Activated effector memory CD4-positive, alpha-beta T cell treated with anti-CD3 and anti-CD28 coated beads, Interleukin-2, amount 50 U/mL, for 16 hours (primary cell): ENCODE data around the gene MAD1L1.

Experiments used
- DNase-seq: peaks from one replicate; pipeline ENCODE4 v3.0.0-alpha.2; 2020

The MAD1L1 gene

DNA sequence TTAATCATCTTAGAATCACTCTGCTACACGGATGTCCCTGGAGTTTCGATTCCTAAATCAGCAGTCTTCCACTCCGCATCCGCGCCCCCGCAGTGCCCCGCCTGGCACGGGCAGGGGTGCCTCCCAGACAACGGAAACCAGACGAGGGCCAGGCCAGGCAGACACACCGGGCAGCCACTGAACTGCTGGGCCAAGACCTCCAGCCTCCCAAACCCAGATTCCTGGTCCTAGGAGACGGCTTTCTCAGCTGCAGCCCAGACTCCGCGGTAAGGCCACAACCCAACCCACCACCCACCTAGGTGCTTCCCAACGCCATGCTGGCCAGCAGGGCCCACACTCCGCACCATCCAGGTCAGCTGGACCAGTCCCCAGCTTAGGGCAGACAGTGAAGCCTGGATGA lies 33.2 kb downstream of the MAD1L1 start:
- no peak for DNase-seq

DNA sequence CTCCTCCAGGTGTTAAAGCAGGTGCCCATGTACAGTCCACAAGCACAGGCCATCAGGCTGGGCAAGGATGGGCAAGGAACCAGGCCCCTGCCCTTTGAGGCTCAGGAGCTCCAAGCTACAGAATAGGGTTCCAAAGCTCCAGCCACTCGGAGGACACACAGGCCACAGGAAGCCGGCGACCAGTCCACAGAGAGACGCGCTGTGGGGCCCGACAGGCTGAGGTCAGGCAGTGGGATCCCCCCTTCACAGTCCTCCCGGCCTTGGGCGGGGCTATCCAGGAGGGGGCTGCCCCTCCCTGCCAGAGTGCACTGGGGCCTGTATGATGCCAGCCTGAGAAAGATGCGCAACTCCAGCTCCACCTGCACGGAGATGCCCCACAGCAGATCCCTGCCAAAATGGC lies 34.0 kb downstream of the MAD1L1 start:
- DNase-seq = no peak

DNA sequence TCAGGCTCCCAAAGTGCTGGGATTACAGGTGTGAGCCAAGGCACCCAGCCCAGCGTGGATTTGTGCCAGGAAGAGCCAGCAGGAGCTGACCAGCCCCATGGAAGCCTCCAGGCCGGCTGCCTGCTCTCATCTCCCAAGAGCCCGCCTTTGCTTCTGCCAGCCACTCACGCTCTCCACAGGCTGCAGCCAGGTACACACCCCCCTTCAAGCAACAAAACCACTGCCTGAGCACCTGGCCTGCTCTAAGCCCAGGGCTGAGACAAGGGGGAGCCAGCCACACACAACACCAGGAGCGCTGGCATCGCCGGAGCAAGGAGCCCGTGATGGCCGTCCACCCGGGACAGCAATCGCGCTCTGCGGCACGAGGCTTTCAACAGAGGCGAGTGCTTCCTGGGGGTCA lies 34.5 kb downstream of the MAD1L1 start:
- DNase-seq = no peak

DNA sequence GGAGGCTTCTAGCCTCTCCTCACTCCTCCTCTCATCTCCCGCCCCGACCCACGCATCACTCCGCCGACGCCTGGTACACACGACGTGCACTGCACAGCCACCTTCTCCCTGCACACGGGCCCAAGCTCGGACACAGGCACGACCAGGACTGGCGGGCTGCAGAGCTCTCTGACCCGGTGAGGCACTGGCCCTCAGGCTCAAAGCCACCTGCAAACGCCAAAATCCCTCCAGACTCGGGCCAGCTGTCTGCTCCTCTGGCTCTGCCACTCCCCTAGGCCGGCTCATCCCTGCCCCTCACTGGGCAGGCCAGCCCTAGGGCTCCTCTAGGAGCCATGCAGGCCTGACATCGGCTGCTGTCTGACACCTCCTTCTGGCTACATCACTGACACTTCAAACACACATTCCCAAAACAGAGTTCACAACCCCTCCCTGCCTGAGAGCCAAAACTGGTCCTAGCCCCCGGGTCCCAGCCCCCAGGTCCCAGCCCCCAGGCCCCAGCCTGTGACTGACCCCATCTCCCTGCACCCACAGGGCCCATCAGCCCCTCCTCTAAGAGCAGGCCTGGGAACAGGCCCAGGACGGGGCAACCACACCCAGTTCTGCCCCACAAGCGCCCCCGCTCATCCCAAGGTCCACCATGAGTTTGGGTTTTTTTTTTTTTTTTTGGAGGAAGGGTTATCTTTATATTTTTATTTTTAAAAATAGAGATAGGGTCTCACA lies 35.1 kb downstream of the MAD1L1 start:
- DNase-seq = no peak

DNA sequence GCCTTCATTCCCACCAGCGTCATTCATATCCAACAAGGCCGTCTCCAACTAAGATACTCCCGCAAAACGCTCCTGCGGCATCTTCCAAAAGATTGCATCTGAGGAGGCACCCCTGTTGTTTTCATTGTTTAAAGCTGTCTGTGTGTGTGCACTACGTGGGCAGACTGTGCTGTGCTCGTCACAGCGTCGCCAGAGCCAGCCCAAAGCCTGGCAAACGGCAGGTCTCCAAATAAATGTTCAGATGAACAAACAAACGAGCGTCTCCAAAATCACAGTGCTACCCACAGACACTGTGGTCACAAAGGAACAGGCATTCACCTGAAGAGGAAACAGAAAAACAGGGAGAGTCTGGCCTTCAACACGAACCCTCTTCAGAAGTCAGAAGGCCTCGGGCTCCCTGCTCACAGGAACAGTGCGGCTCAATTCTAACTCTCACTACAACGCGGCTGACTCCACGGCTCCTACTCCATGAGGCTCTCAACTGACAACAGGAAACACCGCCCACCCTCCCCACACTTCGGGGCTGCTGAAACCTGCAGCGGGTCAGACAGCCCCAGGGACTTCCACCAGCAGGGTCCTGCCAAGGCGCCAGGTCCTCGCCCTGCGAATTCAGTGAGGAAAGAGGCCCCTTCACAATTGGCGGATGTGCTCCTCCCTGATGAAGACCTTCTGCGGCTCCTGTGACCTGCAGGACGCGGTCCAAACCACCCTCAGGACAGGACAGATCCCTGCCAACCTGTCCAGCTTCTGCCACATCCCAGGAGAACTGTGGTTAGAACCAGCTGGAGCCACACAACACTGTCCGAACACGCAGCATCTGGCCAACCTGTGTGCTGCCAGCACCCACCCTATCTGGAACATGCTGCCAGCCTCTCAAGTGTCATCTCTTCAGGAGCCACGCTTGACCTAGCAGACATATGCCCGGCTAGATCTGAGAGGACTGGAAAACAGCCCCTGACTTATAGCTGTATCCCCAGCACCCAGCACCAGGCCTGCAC lies 36.1 kb downstream of the MAD1L1 start:
- DNase-seq = peak; percentile 55

DNA sequence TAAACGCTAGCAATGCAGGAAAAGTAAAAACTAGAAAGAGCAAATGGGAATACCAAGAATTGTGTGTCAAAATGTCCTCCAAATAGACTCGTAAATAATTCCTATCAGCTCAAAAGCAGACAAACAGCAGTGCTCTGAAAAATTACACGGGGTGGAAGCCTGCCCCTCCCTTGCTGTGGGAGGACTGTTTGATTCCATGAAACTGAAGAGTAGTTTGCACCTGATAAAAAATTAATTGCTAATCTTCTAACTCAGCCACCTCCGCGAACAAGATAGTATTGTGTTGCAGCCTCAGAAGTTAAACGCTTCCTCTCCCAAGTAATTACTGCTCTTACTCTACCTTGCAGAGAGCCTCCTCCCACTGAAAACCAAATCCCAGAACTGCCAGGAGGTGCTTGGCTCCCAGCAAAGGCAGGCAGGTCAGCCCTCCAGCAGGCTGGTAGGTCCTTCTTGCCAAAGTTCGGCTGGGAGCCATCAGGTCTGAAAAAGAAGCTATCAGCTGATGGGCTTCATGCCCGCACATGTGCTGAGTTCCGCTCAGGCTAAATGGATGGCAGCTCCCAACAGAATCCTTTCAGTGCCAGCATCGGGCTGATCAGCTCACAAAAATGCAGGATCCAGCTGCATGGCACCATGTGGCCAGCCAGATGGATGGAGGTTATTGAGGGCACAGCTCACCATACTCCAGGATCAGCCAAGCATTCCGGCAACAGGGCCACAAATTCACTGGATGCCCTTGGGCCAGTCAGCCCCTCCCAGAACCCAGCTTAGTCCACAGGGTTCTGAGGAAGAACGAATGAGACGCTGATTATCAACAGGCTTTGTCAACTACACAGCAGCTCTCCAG lies 37.1 kb downstream of the MAD1L1 start:
- DNase-seq = no peak

DNA sequence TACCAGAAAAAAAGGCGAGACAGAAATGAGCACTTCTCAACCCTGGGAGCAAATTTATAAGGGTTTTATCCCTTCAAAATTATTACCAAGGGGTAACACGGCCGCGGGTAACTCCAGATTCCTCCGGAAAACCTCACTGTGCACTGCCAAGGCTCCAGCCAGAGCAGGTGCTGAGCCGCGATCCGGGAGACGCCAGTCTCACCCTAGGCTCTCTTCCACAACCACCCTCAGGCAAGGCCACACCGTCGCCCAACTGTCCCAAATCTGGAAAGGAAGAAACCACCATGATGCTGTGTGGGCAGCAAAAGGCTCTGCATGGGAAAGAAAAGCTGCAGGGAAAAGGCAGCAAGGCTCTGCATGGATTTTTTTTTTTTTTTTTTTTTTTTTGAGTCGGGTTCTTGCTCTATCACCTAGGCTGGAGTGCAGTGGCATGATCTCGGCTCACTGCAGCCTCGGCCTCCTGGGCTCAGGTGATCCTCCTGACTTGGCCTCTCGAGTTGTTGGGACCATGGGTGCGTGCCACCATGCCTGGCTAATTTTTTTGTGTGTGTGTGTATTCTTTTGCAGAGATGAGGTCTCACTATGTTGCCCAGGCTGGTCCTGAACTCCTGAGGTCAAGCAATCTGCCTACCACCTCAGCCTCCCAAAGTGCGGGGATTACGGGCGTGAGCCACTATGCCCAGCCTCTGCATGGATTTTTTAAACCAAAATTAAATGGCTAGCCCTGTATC lies 39.0 kb downstream of the MAD1L1 start:
- DNase-seq = no peak

DNA sequence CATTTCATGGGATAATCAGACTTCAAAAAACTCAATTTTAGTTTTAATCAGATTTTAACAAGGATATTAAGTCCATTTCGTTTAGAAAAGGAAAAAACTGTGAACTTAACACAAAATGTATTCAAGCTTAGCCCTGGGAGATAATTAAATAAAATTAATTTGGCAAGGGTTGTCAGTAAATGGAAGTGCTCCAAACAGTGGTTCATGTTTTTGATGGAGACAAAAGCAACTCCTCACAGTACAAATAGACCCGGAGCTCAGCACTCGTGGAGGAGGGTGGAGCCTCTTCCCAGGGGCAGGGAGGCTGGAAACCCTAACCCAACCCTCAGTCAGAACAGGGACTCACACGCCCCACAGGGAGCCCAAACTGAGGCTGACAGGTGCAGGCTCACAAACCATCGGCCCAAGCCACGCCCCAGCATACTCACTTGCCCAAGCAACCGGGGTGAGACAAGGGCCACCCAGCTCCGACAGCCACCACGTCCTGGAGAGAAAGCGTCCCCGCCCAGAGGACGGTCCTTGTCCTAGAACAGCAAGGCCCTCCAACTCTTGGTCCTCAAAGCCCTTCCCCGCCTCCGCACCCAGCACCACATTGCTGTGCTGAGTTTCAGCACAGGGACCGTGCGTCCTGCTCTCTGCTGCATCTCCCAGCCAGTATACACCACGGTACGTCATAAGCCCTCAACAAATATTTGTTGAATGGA lies 39.8 kb downstream of the MAD1L1 start:
- no peak for DNase-seq

DNA sequence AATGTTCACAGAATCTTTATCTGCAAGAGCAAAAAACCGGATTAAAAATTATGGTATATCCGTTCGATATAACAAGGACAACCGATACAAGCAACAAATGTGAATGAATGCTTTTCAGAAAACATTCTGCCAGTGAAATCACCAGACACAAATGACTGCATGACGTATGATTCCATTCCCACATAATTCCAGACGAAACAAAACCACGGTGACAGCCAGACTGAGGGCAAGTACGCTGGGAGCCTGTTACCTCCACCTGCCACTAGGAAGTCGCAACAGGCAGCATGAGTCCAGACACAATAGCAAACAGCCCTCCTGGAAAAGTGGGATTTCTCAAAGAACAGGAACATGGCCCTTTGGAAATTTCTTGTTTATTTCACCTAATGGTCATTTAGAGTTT lies 41.7 kb downstream of the MAD1L1 start:
- no peak for DNase-seq

DNA sequence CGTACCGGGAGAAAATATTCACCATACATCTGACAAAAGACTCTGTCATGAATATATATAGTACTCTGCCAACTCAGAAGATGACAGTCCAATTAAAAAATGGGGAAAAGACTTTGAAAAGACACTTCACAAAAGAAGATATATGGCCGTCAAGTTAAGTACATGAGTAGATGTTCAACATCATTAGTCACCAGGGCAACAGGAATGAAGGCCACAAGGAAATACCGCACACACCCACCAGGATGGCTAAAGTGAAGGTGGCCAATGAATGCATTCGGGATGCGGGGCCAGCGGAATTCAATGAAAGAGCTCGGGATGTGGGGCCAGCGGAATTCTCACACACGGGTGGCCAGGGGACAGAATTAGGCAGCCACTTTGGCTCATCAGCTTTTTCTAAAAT lies 42.2 kb downstream of the MAD1L1 start:
- DNase-seq = no peak

DNA sequence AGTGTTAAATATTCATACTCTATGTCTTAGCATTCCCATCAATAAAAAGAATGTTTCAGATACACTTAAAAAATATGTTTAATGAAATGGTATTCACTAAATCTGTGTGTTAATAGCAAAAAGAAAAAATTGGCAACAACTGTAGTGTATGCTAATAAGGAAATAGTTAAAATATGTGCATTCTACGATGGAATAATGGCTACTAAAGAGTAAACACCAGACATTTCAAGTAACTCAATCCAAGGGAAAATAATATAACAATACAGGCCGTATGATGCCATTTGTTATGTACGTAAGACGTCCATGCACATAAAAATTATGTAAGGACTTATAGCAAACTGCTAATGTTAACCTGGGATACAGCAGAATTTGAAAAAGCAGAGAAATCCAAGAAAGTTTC lies 46.6 kb downstream of the MAD1L1 start:
- DNase-seq = no peak

DNA sequence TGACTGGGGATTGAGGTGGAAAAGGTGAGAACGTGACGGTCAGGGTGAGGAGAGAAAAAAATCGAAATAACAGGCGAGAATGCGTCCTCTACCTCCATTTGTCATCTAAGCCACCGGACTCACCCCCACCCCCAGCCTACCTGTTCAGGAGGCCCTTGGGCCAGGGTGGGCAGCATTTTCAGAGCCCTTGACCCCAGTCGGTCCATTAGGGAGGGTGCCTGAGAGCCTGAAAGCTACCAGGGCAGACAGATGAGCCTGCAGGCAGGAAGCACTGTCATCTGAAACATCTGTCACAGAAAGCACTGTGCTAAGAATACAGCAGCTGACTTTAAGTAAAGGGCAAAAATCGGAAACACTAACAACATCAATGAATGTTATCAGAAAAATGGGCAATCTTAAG lies 47.0 kb downstream of the MAD1L1 start:
- DNase-seq = no peak

DNA sequence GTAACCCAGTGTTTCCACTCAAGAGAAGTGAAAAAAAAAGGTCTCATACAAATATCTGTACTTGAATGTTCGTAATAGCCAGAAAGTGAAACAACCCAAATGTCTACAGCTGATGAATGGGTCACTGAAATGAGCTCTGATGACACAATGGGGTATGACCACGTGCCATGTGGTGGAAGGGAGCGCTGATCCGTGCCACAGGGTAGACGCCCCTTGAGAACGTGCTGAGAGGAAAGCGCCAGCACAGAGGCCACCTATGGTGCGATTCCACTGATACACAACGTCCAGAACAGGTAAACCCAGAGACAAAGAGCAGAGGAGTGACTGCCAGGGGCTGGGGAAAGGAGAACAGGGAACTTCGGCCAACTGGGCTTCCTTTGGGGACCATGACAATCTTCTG lies 50.3 kb downstream of the MAD1L1 start:
- DNase-seq = no peak

DNA sequence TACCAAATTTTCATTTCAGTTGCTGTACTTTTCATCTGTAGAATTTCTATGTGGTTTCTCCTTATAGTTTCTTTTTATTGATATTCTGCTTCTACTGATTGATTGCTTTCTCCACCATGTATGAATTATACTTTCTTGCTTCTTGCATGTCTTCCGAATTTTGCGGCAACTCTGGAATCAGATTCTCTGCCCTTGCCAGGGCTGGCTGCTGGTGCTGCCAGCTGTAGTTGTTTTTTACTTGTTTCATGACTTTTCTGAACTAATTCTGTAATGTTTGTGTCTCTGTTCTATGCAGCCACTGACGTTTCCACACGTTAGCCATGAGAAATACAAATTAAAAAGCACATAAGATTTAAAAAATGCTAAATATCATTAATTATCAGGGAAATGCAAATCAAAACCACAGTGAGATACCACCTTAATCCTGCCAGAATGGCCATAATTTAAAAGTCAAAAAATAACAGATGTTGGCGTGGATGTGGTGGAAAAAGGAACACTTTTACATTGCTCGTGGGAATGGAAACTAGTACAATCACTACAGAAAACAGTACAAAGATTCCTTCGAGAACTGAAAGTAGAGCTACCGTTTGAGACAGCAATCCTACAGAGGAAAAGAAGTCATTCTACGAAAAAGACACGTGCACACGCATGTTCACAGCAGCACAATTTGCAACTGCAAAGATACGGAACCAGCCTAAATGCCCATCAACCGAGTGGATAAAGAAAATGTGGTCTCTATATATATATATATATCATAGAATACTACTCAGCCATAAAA lies 51.5 kb downstream of the MAD1L1 start:
- DNase-seq = no peak

DNA sequence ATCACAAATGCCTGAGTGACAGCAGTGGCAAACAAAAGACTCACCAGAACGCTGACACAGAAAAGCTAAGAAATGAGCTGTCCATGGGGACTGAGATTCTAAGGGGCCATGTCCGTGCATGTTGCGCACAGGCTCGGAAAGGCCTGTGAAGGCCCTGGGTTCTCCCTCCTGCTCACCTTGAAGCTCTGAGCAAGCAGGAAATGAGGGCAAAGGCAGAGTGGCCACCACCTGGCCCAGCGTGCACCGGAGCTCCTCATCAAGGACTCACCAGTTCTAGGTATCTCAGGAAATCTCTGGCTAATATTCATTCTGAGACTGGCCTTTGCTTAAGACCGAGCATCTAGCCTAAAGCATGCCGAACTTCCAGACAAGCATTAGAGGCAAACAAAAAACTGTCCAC lies 52.7 kb downstream of the MAD1L1 start:
- DNase-seq = no peak

DNA sequence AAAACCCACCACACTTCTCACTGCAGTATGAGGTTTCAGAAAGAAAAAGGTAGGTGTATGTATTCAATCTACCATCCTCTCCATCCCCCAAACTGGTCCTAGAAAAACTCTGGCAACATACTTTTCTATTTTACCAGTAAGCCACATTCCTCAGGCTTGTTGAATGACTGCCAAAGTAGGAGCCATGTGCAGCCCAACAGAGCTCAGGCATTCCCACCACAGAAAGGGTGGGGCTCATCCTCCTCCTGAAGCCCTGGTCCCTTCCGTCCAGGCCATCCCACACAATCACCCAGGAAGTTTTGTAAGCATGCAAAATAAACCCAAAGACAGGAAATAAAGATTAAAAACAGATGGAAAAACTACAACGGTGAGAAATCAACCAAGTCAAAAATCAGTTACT lies 57.2 kb downstream of the MAD1L1 start:
- no peak for DNase-seq

DNA sequence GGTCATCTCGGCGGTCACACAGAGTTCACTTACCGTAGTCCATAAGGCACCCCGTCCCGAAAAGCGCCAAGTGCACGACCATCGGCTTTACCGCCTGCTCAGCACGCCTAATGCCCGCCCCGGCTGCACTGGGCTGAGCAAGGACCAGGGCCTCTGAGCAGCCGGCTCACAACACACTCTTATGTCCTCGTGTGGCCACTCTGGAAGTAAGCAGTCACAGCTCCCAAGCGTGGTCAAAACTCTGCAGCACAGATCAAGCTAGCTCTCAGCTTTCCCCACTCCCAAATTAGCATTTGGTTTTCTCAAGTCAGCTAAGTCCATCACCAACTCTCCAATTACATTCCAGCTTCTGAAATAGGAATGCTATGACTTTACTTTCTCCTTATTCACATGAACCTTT lies 57.7 kb downstream of the MAD1L1 start:
- DNase-seq = no peak

DNA sequence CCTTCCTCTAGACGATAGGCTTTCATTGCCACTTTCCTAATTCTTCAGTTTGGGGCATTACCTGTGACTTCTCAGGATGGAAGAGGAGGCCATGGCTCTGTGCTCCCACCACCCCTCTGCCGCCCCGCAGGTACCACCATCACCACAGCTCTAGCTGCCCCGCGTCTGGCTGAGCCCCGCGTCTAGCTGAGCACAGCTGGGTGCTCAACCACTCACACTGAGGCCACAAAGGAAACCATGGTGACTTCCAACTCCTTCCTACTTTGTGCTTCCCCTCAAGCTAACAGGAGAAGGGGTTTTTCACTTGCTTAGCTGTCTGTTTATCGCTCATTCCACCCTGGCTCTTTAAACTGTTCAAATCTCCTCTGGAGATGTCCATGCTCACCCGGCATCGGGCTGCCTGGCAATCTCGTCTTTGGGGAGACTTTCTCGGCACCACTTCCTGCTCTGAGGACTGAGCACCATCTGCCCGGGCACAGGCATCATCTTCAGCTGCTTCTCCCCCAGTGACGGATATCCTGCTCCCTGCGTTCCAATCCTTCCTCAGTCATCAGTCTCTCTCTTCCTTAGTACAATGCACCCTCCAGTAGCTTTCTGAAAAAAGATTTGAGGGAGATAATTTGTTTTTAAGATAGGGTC lies 59.4 kb downstream of the MAD1L1 start:
- no peak for DNase-seq

DNA sequence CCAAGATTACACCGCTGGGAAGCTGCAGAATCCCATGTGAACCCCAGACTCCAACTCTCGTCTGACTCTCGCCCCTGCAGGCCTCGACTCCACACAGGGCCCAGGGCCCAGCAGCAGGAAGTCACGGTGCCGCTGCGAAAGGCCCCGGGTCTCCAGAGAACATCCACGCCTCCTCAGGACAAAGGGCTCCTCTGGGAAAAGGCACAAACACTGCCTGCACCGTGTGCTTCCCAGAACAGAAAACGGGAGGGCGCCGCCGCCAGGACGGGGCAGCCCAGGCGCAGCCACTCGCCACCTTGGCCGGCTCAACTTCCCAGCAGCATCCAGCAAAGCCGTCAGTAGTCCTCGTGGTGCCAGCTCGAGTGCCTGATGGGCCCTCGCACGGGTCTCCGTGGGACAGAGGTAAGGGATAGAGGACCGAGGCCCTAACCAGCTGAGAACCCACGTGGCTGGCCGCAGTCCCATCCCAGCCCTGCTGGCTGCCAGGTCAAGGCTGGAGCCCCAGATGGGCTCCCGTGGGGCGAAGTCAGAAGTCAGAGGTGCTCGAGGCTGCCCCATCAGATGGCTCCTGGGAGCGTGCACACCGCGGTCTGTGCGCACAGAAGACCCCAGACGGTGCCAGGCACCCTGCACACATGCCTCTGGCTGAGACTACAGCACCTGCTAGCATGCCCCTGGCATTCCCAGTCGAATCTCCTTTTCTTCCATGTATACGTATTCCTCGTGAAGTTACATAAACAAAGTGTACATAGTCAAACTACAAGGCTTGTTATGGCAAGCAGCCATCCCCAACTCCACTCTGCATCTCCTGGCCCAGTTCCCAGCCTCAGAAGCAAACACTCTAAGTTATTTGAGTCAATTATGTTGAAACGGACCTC lies 60.2 kb downstream of the MAD1L1 start:
- no peak for DNase-seq

DNA sequence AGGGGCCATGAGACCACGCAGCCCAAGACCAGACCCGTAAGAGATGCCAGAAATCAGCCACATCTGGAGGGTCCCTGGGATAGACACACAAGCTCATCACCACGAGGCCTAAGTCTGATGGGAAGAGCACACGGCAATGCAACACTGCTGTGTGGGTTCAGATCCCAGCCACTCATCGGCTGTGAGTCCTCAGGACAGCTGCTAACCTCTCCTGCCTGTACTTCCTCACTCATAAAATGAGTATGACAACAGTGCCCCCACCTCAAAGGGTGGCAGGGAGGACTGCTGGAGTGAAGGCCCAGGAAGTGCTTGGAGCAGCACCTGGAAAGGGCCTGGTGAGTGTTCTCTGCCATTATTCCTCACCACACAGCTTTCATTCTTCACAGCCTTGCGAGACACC lies 60.9 kb downstream of the MAD1L1 start:
- DNase-seq = no peak
